BLaER1 (cell line): Measurements from ENCODE around the gene MYO10.
"Not testable (repeated sequence)": the region's sequence is repeated elsewhere in the genome, so short reads cannot be mapped to it uniquely, and the experiment has no call there.

Experiments
- H3K27ac ChIP-seq: shearing (Covaris generic); formaldehyde crosslinking; 2 replicates; pipeline ENCODE4 v1.8.1; 2022
- H3K27me3 ChIP-seq: shearing (Covaris generic); formaldehyde crosslinking; 2 replicates; pipeline ENCODE4 v1.8.1; 2022
- H3K36me3 ChIP-seq: shearing (Covaris generic); formaldehyde crosslinking; 2 replicates; pipeline ENCODE4 v1.8.1; 2022
- H3K4me1 ChIP-seq: shearing (Covaris generic); formaldehyde crosslinking; 2 replicates; pipeline ENCODE4 v1.8.1; 2022
- H3K4me2 ChIP-seq: shearing (Covaris generic); formaldehyde crosslinking; 2 replicates; pipeline ENCODE4 v1.8.1; 2022
- H3K4me3 ChIP-seq: shearing (Covaris generic); formaldehyde crosslinking; 2 replicates; pipeline ENCODE4 v1.8.1; 2022
- H3K9ac ChIP-seq: shearing (Covaris generic); formaldehyde crosslinking; 2 replicates; pipeline ENCODE4 v1.8.1; 2022
- H3K9me3 ChIP-seq: shearing (Covaris generic); formaldehyde crosslinking; 2 replicates; pipeline ENCODE4 v1.8.1; 2022
- H4K20me1 ChIP-seq: shearing (Covaris generic); formaldehyde crosslinking; 2 replicates; pipeline ENCODE4 v1.8.1; 2022
- Cebpa-rat ChIP-seq: shearing (Covaris generic); IDR thresholded peaks from 2 replicates; pipeline ENCODE4 v1.8.1; 2022

The MYO10 gene

GRCh38 chr5:16732356-16732755 lies 203.7 kb downstream of the MYO10 start:
- Histone ChIP-seq H3K9me3 (no peaks in the 10 kb centered on the region), H3K4me2 (no peak overlapping the region), H3K27ac (no peak overlapping the region), H3K4me1 (peaks cover 36% of the 10 kb centered on the region), H3K4me3 (no peak overlapping the region), H3K9ac (no peak overlapping the region), H3K27me3 (no peaks in the 10 kb centered on the region), H4K20me1 (no peaks in the 10 kb centered on the region), H3K36me3 (no peaks in the 10 kb centered on the region)
- TF ChIP-seq Cebpa-rat = no peak

GRCh38 chr5:16727755-16728325 lies 208.2 kb downstream of the MYO10 start:
- H3K4me3 ChIP-seq = no peak overlapping the region
- peak overlapping the region; percentile 18; the same call in 1 of the 2 replicates for H3K27ac ChIP-seq
- H3K4me2 ChIP-seq = peak overlapping the region; percentile 75
- no peaks in the 10 kb centered on the region for H4K20me1 ChIP-seq
- no peak overlapping the region for H3K9ac ChIP-seq
- peaks cover 32% of the 10 kb centered on the region for H3K4me1 ChIP-seq
- no peaks in the 10 kb centered on the region for H3K36me3 ChIP-seq
- TF ChIP-seq Cebpa-rat = no peak
- no peaks in the 10 kb centered on the region for H3K27me3 ChIP-seq
- peaks cover 21% of the 10 kb centered on the region for H3K9me3 ChIP-seq

DNA sequence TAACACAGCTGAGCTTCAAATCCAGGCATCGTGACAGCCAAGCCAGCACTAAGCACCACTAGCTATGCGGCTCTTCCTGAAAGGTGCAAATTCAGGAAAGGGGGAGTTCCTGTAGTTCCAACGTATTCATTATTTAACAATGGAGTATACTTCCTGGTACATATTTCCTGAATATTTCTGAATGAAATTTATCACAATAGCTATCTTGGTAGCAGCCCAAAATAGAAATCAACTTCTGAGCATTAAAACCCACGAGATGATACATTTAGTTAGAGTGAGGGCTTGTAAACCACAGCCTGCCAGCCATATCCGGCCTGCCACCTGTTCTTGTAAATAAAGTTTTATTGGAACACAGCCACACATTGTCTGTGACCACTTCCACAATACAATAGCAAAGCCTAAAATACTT lies 209.5 kb downstream of the MYO10 start:
- H3K27ac ChIP-seq = peak overlapping the region; percentile 44
- H4K20me1 ChIP-seq = no peaks in the 10 kb centered on the region
- H3K27me3 ChIP-seq = no peaks in the 10 kb centered on the region
- peaks cover 32% of the 10 kb centered on the region for H3K4me1 ChIP-seq
- no peak overlapping the region for H3K9ac ChIP-seq
- H3K4me3 ChIP-seq = no peak overlapping the region
- peak overlapping the region; percentile 75 for H3K4me2 ChIP-seq
- no peak for TF ChIP-seq Cebpa-rat
- H3K36me3 ChIP-seq = no peaks in the 10 kb centered on the region
- H3K9me3 ChIP-seq = peaks cover 21% of the 10 kb centered on the region

GRCh38 chr5:16725575-16725974 lies 210.5 kb downstream of the MYO10 start:
- no peaks in the 10 kb centered on the region for H3K36me3 ChIP-seq
- H3K4me2 ChIP-seq = no peak overlapping the region; the same call in 1 of the 2 replicates
- H3K9me3 ChIP-seq = peaks cover 21% of the 10 kb centered on the region
- H3K4me1 ChIP-seq = peaks cover 32% of the 10 kb centered on the region
- no peaks in the 10 kb centered on the region for H3K27me3 ChIP-seq
- no peak for TF ChIP-seq Cebpa-rat
- H3K4me3 ChIP-seq = no peak overlapping the region
- H3K27ac ChIP-seq = 0 out of 2 replicates have a peak overlapping the region, but pooled peaks have one; percentile 44
- H3K9ac ChIP-seq = no peak overlapping the region
- H4K20me1 ChIP-seq = no peaks in the 10 kb centered on the region

DNA sequence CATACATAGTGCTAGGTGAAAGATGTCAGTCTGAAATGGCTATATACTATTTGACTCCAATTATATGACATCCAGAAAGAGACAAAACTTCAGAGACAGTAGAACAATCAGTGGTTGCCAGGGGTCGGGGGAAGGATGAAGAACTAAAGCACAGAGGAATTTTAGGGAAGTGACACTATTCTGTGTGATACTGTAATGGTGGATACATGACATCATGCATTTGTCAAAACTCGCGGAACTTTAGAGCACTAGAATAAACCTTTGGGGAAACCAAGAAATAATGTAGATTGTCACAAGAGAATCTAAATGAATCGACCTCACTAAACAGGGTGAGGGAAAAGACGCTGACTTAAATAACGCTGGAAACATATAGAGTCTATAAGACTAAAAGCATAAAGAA lies 212.3 kb downstream of the MYO10 start:
- no peak overlapping the region for H3K27ac ChIP-seq
- no peaks in the 10 kb centered on the region for H3K36me3 ChIP-seq
- no peak overlapping the region for H3K4me3 ChIP-seq
- H3K9me3 ChIP-seq = peaks cover 21% of the 10 kb centered on the region
- no peaks in the 10 kb centered on the region for H3K27me3 ChIP-seq
- peaks cover 32% of the 10 kb centered on the region for H3K4me1 ChIP-seq
- no peaks in the 10 kb centered on the region for H4K20me1 ChIP-seq
- no peak overlapping the region for H3K9ac ChIP-seq
- TF ChIP-seq Cebpa-rat = no peak
- no peak overlapping the region for H3K4me2 ChIP-seq

- Histone ChIP-seq H3K27ac (no peak overlapping the region), H3K4me3 (no peak overlapping the region), H3K4me1 (peaks cover 15% of the 10 kb centered on the region), H3K4me2 (no peak overlapping the region), H4K20me1 (no peaks in the 10 kb centered on the region), H3K9ac (no peak overlapping the region), H3K27me3 (no peaks in the 10 kb centered on the region), H3K36me3 (no peaks in the 10 kb centered on the region), H3K9me3 (peaks cover 21% of the 10 kb centered on the region)
- no peak for TF ChIP-seq Cebpa-rat
Measured at GRCh38 chr5:16722097-16722495, 214.0 kb downstream of the MYO10 start.

- H3K27me3 ChIP-seq = no peaks in the 10 kb centered on the region
- H3K4me3 ChIP-seq = no peak overlapping the region
- H3K9ac ChIP-seq = no peak overlapping the region
- no peak overlapping the region for H3K27ac ChIP-seq
- no peak for TF ChIP-seq Cebpa-rat
- no peak overlapping the region for H3K4me2 ChIP-seq
- H3K36me3 ChIP-seq = no peaks in the 10 kb centered on the region
- H4K20me1 ChIP-seq = no peaks in the 10 kb centered on the region
- peaks cover 8% of the 10 kb centered on the region for H3K4me1 ChIP-seq
- H3K9me3 ChIP-seq = peaks cover 21% of the 10 kb centered on the region
Measured at GRCh38 chr5:16721151-16722096, 214.7 kb downstream of the MYO10 start.

DNA sequence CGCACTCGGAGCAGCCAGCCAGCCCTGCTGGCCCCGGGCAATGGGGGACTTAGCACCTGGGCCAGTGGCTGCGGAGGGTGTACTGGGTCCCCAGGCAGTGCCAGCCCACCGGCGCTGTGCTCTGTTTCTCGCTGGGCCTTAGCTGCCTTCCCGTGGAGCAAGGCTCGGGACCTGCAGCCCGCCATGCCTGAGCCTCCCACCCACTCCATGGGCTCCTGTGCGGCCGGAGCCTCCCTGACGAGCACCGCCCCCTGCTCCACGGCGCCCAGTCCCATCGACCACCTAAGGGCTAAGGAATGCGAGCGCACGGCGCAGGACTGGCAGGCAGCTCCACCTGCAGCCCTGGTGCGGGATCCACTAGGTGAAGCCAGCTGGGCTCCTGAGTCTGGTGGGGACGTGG lies 218.1 kb downstream of the MYO10 start:
- not testable (repeated sequence) for H3K4me1 ChIP-seq, H3K27ac ChIP-seq, H3K36me3 ChIP-seq, H3K27me3 ChIP-seq, H4K20me1 ChIP-seq, H3K4me2 ChIP-seq, H3K4me3 ChIP-seq, H3K9me3 ChIP-seq, H3K9ac ChIP-seq

GRCh38 chr5:16713386-16713928 lies 222.6 kb downstream of the MYO10 start:
- no peaks in the 10 kb centered on the region for H4K20me1 ChIP-seq
- no peak for TF ChIP-seq Cebpa-rat
- H3K4me1 ChIP-seq = no peaks in the 10 kb centered on the region
- H3K9me3 ChIP-seq = 0 out of 2 replicates have a peak, but pooled peaks cover 7% of the 10 kb centered on the region
- no peak overlapping the region for H3K4me2 ChIP-seq
- no peaks in the 10 kb centered on the region for H3K36me3 ChIP-seq
- no peaks in the 10 kb centered on the region for H3K27me3 ChIP-seq
- no peak overlapping the region for H3K4me3 ChIP-seq
- H3K9ac ChIP-seq = no peak overlapping the region
- H3K27ac ChIP-seq = no peak overlapping the region

DNA sequence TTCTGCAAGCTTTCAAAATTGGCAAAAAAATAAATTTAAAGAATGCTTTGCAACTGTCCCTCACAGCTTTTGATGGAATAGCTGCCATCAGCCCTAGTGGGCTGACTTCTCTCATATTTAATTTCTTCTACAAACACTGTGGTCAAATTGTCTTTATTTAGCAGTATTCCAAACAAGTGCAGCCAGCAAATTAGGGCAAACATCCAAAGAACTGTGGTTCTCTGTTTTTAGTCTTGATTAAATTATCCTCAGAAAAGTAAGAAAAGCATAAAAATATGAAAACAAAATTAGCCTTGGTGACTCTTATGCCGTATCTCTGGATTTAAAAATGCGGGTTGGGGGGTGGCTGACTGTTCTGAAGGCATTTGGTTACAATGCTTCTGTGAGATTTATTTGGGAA lies 223.5 kb downstream of the MYO10 start:
- H3K4me1 ChIP-seq = peaks cover 3% of the 10 kb centered on the region; the same call in 1 of the 2 replicates
- no peak overlapping the region for H3K27ac ChIP-seq
- no peak for TF ChIP-seq Cebpa-rat
- H3K4me2 ChIP-seq = no peak overlapping the region
- no peak overlapping the region for H3K9ac ChIP-seq
- H3K27me3 ChIP-seq = no peaks in the 10 kb centered on the region
- no peaks in the 10 kb centered on the region for H3K36me3 ChIP-seq
- H3K4me3 ChIP-seq = no peak overlapping the region
- H3K9me3 ChIP-seq = 0 out of 2 replicates have a peak, but pooled peaks cover 7% of the 10 kb centered on the region
- H4K20me1 ChIP-seq = no peaks in the 10 kb centered on the region
